Suppressor macrophage treated with lipopolysaccharide for 4 hours (primary cell): ENCODE data around the gene FBL.
"Not testable (repeated sequence)": the region's sequence is repeated elsewhere in the genome, so short reads cannot be mapped to it uniquely, and the experiment has no call there.

ENCODE experiments used
- DNase-seq: peaks from one replicate; pipeline ENCODE4 v3.0.0-alpha.2; 2020

The FBL gene

DNA sequence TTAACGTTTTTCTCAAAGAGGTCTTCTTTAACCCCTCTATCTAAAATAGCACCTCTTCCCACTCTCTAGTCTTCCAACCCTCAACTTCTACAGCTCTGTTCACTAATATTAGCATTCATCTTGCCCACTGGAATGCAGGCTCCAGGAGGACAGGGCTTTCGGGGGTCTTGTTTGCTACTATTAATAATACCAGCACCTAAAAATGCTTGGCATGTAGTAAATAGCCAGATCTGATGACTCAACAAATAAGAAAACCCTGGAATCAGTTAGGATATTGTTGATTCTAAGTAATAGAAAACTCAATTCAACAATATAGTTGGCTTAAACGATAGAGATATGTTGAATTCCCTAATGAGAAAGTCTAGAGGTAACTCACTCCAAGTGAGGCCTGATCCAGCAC is 26.4 kb downstream of the FBL start:
- no peak for DNase-seq

- no peak for DNase-seq
These were observed 27.5 kb downstream of the FBL start for GRCh38 chr19:39818626-39819097.

- no peak for DNase-seq
These were observed 28.2 kb downstream of the FBL start for GRCh38 chr19:39817888-39818561.

DNA sequence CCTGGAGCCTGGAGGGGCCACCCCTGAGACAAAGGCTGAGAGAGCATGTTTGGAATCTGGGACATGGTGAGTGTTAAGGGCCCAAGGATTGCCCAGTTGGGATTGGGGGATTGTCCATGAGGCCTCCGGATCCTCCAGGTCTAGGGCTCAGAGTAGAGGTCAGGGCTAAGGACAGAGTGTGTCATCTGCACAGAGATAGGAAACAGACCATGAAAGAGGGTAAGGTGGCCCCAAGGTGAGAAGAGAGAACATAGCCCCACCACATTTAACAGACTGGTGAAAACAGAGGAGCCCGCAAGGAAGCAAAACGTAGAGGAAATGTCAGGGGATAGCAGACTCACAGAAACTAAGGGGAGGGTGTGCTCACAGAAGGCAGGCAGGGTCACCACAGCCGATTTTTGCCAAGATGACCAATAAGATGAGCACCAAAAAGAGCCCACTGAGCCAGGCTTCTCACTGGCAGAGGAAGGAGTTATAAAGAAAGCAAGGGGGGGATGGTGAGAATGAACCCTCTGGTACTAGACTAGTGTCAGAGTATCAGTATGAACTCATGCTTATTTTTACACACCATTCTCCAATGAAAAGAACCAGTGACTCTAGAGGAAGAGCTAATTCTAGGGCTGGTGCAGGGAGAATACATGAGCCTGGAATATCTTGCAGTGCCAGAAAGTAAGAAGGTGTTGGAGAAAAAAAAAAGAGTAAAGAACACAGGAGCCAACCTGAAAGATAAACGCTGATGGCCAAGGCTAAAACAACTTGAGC is 29.7 kb downstream of the FBL start:
- no peak for DNase-seq

DNA sequence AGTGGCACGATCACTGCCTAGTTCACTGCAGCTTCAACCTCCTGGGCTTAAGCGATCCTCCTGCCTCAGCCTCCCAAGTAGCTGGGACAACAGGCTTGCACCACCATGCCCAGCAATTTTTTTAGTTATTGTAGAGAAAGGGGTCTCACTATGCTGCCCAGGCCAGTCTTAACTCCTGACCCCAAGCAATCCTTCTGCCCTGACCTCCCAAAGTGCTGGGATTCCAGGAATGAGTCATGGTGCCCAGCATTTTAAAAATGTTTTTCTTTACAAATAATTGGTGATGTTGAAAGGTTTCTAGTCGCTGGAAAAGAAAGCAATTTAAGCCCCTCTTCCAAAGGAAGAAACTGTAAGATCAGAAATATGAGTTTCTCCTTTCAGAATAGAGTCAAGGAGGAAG is 31.6 kb downstream of the FBL start:
- no peak for DNase-seq

DNA sequence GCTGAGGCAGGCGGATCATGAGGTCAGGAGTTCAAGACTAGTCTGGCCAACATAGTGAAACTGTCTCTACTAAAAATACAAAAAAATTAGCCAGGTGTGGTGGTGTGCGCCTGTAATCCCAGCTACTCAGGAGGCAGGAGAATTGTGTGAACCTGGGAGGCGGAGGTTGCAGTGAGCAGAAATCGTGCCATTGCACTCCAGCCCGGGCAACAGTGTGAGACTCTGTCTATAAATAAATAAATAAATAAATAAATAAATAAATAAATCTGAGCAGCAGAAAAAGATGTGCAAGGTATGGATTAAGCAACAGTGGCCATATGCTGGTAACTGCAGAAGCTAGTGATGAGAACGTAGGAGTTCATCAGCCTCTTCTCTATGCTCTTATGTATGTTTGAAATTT is 32.1 kb downstream of the FBL start:
- DNase-seq, result not testable (repeated sequence)

GRCh38 chr19:39813264-39813993 is 32.8 kb downstream of the FBL start:
- DNase-seq, result no peak

DNA sequence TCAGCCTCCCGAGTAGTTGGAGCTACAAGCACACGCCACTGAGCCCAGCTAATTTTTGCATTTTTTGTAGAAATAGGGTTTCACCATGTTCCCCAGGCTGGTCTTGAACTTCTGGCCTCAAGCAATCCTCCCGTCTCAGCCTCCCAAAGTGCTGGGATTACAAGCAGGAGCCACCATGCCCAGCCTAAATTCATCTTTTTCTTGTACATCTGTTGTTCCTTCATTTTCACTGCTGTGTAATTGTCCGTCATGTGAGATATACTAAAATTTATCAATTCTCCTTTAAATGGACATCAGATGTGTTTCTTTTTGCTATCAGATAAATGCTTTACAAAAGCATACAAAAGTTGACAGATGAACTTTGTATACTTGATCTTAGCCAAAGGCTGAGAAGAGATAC is 35.1 kb downstream of the FBL start:
- DNase-seq, result no peak

- DNase-seq, result no peak
These were observed 35.8 kb downstream of the FBL start for GRCh38 chr19:39810424-39810823.

DNA sequence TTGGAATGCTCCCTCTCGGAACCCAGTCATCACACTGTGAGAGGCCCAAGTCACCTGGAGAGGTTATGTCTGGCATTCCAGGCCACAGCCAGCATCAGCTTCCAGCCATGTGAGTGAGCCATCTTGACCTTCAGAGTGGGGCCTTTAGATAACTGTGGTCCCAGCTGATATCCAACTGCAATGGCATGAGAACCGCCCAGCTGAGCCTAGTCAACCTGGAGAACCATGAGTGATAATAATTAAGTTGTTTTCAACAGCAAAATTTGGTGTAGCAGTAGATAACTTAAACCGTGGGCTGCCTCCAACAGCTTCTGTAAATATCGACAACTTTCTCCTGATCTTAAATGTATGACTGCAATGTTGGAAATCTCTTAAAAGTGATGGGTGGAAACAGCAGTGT is 36.8 kb downstream of the FBL start:
- no peak for DNase-seq

- DNase-seq, result not testable (repeated sequence)
These were observed 37.5 kb downstream of the FBL start for GRCh38 chr19:39808688-39809087.

GRCh38 chr19:39807846-39808364 is 38.3 kb downstream of the FBL start:
- DNase-seq, result no peak

DNA sequence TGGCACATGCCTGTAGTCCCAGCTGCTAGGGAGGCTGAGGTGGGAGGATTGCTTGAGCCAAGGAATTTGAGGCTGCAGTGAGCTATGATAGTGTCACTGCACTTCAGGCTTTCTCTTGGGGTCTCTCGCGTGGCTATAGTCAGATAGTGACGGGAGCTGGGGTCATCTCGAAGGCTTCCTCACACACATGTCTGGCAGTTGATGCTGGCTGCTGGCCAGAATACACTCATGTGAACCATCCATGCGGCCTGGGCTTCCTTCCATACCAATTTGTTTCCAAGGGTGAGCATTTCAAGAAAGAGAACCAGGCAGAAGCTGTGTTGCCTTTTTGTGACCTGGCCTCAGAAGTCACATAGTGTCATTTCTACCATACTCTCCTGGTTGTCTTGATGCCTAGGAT is 41.1 kb downstream of the FBL start:
- DNase-seq, result no peak

DNA sequence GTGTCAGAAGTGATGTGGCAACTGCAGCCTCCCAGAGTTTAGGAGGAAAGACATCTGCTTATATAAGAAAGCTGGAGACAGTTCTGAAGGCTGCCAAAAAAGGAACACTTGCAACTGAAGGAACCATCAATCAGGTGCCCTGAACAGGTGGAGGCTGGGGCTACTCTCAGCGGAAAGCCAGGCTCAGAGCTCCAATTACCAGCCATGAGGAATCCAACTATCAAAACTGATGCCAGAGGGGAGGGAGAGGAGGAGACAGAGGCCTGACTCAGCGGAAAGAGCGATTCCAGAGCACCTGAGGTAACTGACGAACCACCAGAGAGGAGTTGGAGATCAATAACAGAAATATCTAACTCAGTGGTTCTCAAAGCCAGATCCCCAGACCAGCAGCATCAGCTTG is 43.2 kb downstream of the FBL start:
- DNase-seq, result no peak

- DNase-seq, result no peak
These were observed 49.1 kb downstream of the FBL start for GRCh38 chr19:39797083-39797482.

DNA sequence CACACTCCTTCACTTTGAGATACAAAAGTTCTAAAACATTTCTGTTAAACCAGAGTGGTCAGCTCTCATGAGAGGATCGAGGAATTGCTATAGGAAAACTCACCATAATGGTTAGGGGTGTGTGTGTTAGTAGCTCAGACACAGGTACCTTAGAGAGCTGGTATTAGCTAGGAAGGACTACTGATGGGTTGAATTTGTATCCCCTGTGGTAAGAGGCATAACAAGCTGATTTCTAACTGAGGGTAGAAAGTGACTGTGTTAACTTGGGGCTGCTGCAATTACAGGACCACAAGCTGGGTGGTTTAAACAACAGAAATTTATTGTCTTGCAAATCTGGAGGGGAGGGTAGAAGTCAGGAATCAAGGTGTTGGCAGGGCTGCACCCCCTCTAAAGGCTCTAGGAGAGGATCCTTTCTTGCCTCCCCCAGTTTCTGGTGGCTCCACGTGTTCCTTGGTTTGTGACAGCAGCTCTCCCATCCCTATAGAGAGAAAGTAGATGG is 50.1 kb downstream of the FBL start:
- DNase-seq, result no peak

- no peak for DNase-seq
These were observed 51.2 kb downstream of the FBL start for GRCh38 chr19:39795001-39795400.

DNA sequence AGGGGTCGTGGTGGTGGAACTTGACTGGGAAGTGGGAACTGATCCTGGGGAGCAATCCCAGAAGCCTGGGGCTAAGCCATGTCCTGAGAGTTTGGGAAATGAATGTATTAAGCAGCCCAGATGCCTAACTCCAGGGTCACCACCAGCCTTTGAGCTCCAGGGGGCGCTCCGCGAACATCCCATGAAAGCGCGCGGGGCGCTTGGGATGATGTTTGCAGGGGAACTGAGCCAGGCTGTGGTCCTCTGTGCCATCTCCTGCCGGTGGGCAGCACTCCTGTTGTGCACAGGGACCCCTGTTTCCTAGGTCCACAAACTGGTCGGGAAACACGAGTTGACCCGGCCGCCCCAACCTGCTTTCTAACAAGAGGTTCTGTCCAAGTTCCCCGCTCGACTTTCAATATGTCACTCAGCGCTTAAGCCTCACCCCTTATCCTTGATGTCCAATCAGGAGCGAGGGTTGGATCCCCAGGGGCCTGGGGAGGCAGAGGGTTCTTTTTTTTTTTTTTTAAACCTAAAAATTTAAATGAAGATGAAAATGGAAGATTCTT is 53.1 kb downstream of the FBL start:
- DNase-seq, result peak; percentile 85

DNA sequence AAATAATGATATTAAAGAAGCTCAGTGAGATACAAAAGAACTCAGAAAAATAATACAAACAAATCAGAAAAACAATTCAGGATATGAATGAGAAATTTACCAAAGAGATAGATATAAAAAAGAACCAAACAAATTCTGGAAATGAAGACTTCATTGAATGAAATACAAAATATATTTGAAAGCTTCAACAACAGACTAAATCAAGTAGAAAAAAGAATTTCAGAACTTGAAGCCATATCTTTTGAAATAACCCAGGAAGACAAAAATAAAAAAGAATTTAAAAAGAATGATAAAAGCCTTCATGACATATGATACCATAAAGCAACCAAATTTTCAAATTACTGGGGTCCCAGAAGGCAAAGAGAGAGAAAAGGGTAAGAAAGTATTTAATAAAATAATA is 57.9 kb downstream of the FBL start:
- no peak for DNase-seq
